H1 (cell line): ENCODE measurements around the gene IL9. TPM values are rescaled to one million over a fixed set of nuclear protein-coding genes. Genes with fewer than 3 reads are reported as not detected.
A peak's percentile ranks its signal among the peaks of the same experiment; 100 is the strongest.

Source experiments
- CTCF ChIA-PET: fragments of 300-600 bp; sonication (Branson Sonifier 250); formaldehyde crosslinking; loops from one replicate; lab custom pipeline; 2021; ENCODE audit not compliant: partially characterized antibody; lab: Charles Lee
- POLR2A ChIA-PET: fragments of 300-600 bp; sonication (Branson Sonifier 250); formaldehyde crosslinking; loops from one replicate; lab custom pipeline; 2021; ENCODE audit warnings: inconsistent platforms; ENCODE audit not compliant: partially characterized antibody; lab: Charles Lee
- DNase-seq, 2 experiments: peaks; one replicate each; pipeline versions ENCODE4 v3.0.0 to v3.0.0-alpha.2; 2010 to 2022; ENCODE audit warnings: low spot score in 2 of 2, low read depth in 1 of 2, mixed read lengths in 1 of 2
- FAIRE-seq: peaks from 2 replicates; lab custom pipeline; 2011; peaks lifted over from hg19 to GRCh38; lab: Jason Lieb, UNC
- H2AFZ ChIP-seq: 2 replicates; pipeline ENCODE4 v1.8.1; 2012; ENCODE audit warnings: low read length, inconsistent platforms
- H2AK5ac ChIP-seq: 2 replicates; pipeline ENCODE4 v1.6.1; 2013; ENCODE audit warnings: low read depth, low read length
- H2BK120ac ChIP-seq: replicated peaks from 2 replicates; pipeline ENCODE3; 2013; ENCODE audit warnings: low read depth, low read length, inconsistent platforms
- H2BK12ac ChIP-seq: 2 replicates; pipeline ENCODE4 v1.6.1; 2013; ENCODE audit warnings: low read depth, low read length
- H2BK15ac ChIP-seq: 2 replicates; pipeline ENCODE4 v1.6.1; 2013; ENCODE audit warnings: low read length
- H2BK20ac ChIP-seq: 2 replicates; pipeline ENCODE4 v1.6.1; 2013; ENCODE audit warnings: low read length
- H2BK5ac ChIP-seq: 2 replicates; pipeline ENCODE4 v1.6.1; 2013; ENCODE audit warnings: low read depth, low read length
- H3K14ac ChIP-seq: 2 replicates; pipeline ENCODE4 v1.6.1; 2013; ENCODE audit warnings: inconsistent platforms; ENCODE audit not compliant: insufficient read length
- H3K18ac ChIP-seq: 2 replicates; pipeline ENCODE4 v1.6.1; 2013; ENCODE audit warnings: low read length; ENCODE audit errors: extremely low read depth
- H3K23ac ChIP-seq: 2 replicates; pipeline ENCODE4 v1.6.1; 2013; ENCODE audit warnings: inconsistent platforms; ENCODE audit not compliant: insufficient read length
- H3K23me2 ChIP-seq: 2 replicates; pipeline ENCODE4 v1.6.1; 2013; ENCODE audit warnings: low read depth, low read length
- H3K27ac ChIP-seq: 2 replicates; pipeline ENCODE4 v1.6.1; 2011; ENCODE audit warnings: low read depth, low read length, inconsistent platforms
- H3K27me3 ChIP-seq, 4 experiments: replicated peaks in 1 of 4; 1 replicate in 1 of 4; 2 replicates in 3 of 4; pipeline versions ENCODE4 v1.6.1 to v1.8.1; 2011 to 2013; ENCODE audit warnings: low read length in 3 of 4, mild to moderate bottlenecking in 3 of 4, inconsistent platforms in 2 of 4, mixed read lengths in 2 of 4, moderate library complexity in 1 of 4; ENCODE audit not compliant: control insufficient read depth in 3 of 4, insufficient read depth in 3 of 4; ENCODE audit errors: extremely low read depth in 1 of 4
- H3K36me3 ChIP-seq, 4 experiments: 2 replicates each; pipeline versions ENCODE4 v1.6.1 to v1.8.1; 2011 to 2013; ENCODE audit warnings: mild to moderate bottlenecking in 4 of 4, low read length in 3 of 4, moderate library complexity in 2 of 4, control low read depth in 1 of 4, inconsistent platforms in 1 of 4; ENCODE audit not compliant: insufficient read depth in 4 of 4, control insufficient read depth in 2 of 4
- H3K4ac ChIP-seq: replicated peaks from 2 replicates; pipeline ENCODE3; 2013; ENCODE audit warnings: low read length, low read depth, mixed read lengths, inconsistent platforms; ENCODE audit not compliant: insufficient read length
- H3K4me1 ChIP-seq, 4 experiments: replicated peaks in 1 of 4; 1 replicate in 1 of 4; 2 replicates in 3 of 4; pipeline versions ENCODE4 v1.6.1 to v1.8.1; 2011 to 2013; ENCODE audit warnings: low read length in 3 of 4, inconsistent platforms in 2 of 4, mixed read lengths in 1 of 4; ENCODE audit not compliant: insufficient read depth in 4 of 4, control insufficient read depth in 3 of 4
- H3K4me2 ChIP-seq, 2 experiments: 2 replicates each; pipeline versions ENCODE4 v1.6.1 to v1.8.1; 2011 to 2013; ENCODE audit warnings: low read depth in 2 of 2, low read length in 2 of 2, control low read depth in 1 of 2, inconsistent platforms in 1 of 2, mild to moderate bottlenecking in 1 of 2; ENCODE audit not compliant: insufficient read depth in 1 of 2
- H3K4me3 ChIP-seq, 4 experiments: fragments of 200-600, 300-600 bp in 1 of 4; sonication (generic), shearing (Covaris generic), sonication (Bioruptor Twin) in 1 of 4; 2 replicates each; pipeline versions ENCODE4 v1.5.1 to v1.8.1; 2011 to 2016; ENCODE audit warnings: low read length in 4 of 4, low read depth in 3 of 4, control low read depth in 2 of 4, inconsistent platforms in 2 of 4, mild to moderate bottlenecking in 2 of 4, mixed read lengths in 1 of 4, moderate library complexity in 1 of 4; ENCODE audit not compliant: insufficient read depth in 2 of 4; ENCODE audit errors: extremely low read depth in 1 of 4
- H3K56ac ChIP-seq: replicated peaks from 2 replicates; pipeline ENCODE3; 2013; ENCODE audit warnings: low read depth, mild to moderate bottlenecking, mixed read lengths, low read length, inconsistent platforms; ENCODE audit not compliant: insufficient read length
- H3K79me1 ChIP-seq: 2 replicates; pipeline ENCODE4 v1.6.1; 2013; ENCODE audit warnings: low read depth, low read length, control low read depth
- H3K79me2 ChIP-seq, 2 experiments: 2 replicates each; pipeline versions ENCODE4 v1.6.1 to v1.8.1; 2012 to 2013; ENCODE audit warnings: low read length in 2 of 2, mild to moderate bottlenecking in 2 of 2, inconsistent platforms in 1 of 2; ENCODE audit not compliant: insufficient read depth in 2 of 2, control insufficient read depth in 1 of 2
- H3K9ac ChIP-seq, 4 experiments: replicated peaks in 1 of 4; 1 replicate in 1 of 4; 2 replicates in 3 of 4; pipeline versions ENCODE4 v1.6.1 to v1.8.1; 2011 to 2013; ENCODE audit warnings: low read depth in 3 of 4, low read length in 3 of 4, control low read depth in 2 of 4, mild to moderate bottlenecking in 2 of 4, moderate library complexity in 2 of 4, inconsistent platforms in 1 of 4; ENCODE audit errors: extremely low read depth in 1 of 4
- H3K9me3 ChIP-seq, 2 experiments: 2 replicates each; pipeline versions ENCODE4 v1.6.1 to v1.8.1; 2012 to 2013; ENCODE audit warnings: mild to moderate bottlenecking in 2 of 2, moderate library complexity in 2 of 2, control low read depth in 1 of 2, inconsistent platforms in 1 of 2, low read depth in 1 of 2, low read length in 1 of 2, mixed read lengths in 1 of 2; ENCODE audit not compliant: insufficient read depth in 2 of 2
- H4K20me1 ChIP-seq, 2 experiments: replicated peaks in 1 of 2; 2 replicates each; pipeline versions ENCODE3 to v1.8.1; 2011 to 2013; ENCODE audit warnings: inconsistent platforms in 2 of 2, low read length in 2 of 2, mild to moderate bottlenecking in 1 of 2; ENCODE audit not compliant: insufficient read depth in 2 of 2, control insufficient read depth in 1 of 2
- H4K5ac ChIP-seq: 2 replicates; pipeline ENCODE4 v1.6.1; 2013; ENCODE audit warnings: low read length, low read depth, mixed read lengths, inconsistent platforms; ENCODE audit not compliant: insufficient read length
- H4K8ac ChIP-seq: 2 replicates; pipeline ENCODE4 v1.8.0; 2013; ENCODE audit warnings: mild to moderate bottlenecking, moderate library complexity, low read length, inconsistent platforms; ENCODE audit not compliant: insufficient read depth; ENCODE audit errors: extremely low read depth
- H4K91ac ChIP-seq: replicated peaks from 2 replicates; pipeline ENCODE3; 2013; ENCODE audit warnings: low read length, mixed read lengths, inconsistent platforms; ENCODE audit not compliant: insufficient read length
- ASH2L ChIP-seq: fragments of 200-600, 300-600 bp; sonication (generic); IDR thresholded peaks from one replicate; pipeline ENCODE4 v1.7.1; 2017; ENCODE audit warnings: low read length
- ATF2 ChIP-seq: IDR thresholded peaks from 2 replicates; pipeline ENCODE4 v1.6.1; 2012; ENCODE audit warnings: low read length, inconsistent platforms
- BRCA1 ChIP-seq: IDR thresholded peaks from 2 replicates; pipeline ENCODE4 v1.6.1; 2012; ENCODE audit warnings: low read depth, low read length, improper control_type of control experiment
- EZH2 ChIP-seq: fragments of 200-600 bp; sonication (generic); IDR thresholded peaks from 2 replicates; pipeline ENCODE4 v1.7.1; 2012; ENCODE audit warnings: low read depth, mild to moderate bottlenecking, moderate library complexity, low read length, inconsistent platforms; ENCODE audit not compliant: severe bottlenecking
- SUZ12 ChIP-seq: fragments of 200-600 bp; sonication (generic); IDR thresholded peaks from 2 replicates; pipeline ENCODE4 v1.6.1; 2012; ENCODE audit warnings: mild to moderate bottlenecking, inconsistent platforms, low read length, moderate library complexity, mixed read lengths
- WGBS, 2 experiments: shearing (Covaris generic) in 1 of 2; methylation state at CpG; one replicate each; pipeline versions ENCODE4 v1.1.6 to v1.1.7; 2013 to 2015; ENCODE audit warnings: low lambda C conversion rate in 2 of 2, mixed read lengths in 2 of 2, inconsistent platforms in 1 of 2, low coverage in 1 of 2, missing lambda C conversion rate in 1 of 2; ENCODE audit not compliant: insufficient replicate concordance in 2 of 2, insufficient coverage in 1 of 2, insufficient read length in 1 of 2; ENCODE audit errors: extremely low coverage in 1 of 2, missing lambda C conversion rate in 1 of 2; 5-methylcytosine and 5-hydroxymethylcytosine counted together
- polyA plus RNA-seq, 7 experiments: library from polyadenylated mRNA; depleted of rRNA in 3 of 7; stranded (reverse) in 5 of 7; unstranded in 2 of 7; fragments of >200 nt in 5 of 7; fragments of 200-250 nt in 2 of 7; gene quantifications; 1 replicate in 5 of 7; 2 replicates in 1 of 7; 4 replicates in 1 of 7; pipeline versions ENCODE4 v1.2.1 to v1.2.3, GENCODE V29; 2011 to 2013; ENCODE audit warnings: missing spikeins in 2 of 7, mixed read lengths in 2 of 7
- total RNA-seq: library from RNA; stranded (reverse); fragmentation: NEBNext Ultra II Directional; extraction: Animal tissue kit (Norgen Biotek cat#: 25700); gene quantifications from 2 replicates; pipeline ENCODE4 v1.2.1, GENCODE V29; 2021
- TF ChIP-seq, protein P1 (sequence below), 3 experiments: IDR thresholded peaks; 1 replicate in 2 of 3; 2 replicates in 1 of 3; pipeline versions ENCODE4 v1.5.1 to v1.6.1; 2011; ENCODE audit warnings: low read length in 3 of 3, mild to moderate bottlenecking in 3 of 3, inconsistent platforms in 2 of 3, low read depth in 1 of 3, moderate library complexity in 1 of 3; ENCODE audit not compliant: insufficient read depth in 1 of 3; ENCODE audit errors: control extremely low read depth in 1 of 3
- TF ChIP-seq, protein P2 (sequence below): IDR thresholded peaks from 2 replicates; pipeline ENCODE4 v1.6.1; 2011; ENCODE audit warnings: low read length, improper control_type of control experiment

The IL9 gene
- total and polyA plus RNA-seq, 2 of the 8 experiments (the other 6 are each of a cell fraction or from before 2014, with no cell fraction given), result not detected

- Histone ChIP-seq H3K23me2 (peaks cover 5% of the 10 kb centered on the region; the same call in 1 of the 2 replicates), H2AK5ac (no peak overlapping the region), H3K56ac (no peak overlapping the region), H3K79me2 (no peaks in the 10 kb centered on the region), H3K27ac (no peak overlapping the region), H2AFZ (0 out of 2 replicates have a peak overlapping the region, but pooled peaks have one; percentile 50), H2BK5ac (no peak overlapping the region), H3K4me2 (peak overlapping the region; percentile 79 to 87), H2BK15ac (no peak overlapping the region), H2BK120ac (no peak overlapping the region), H4K8ac (peak overlapping the region; percentile 38; the same call in 1 of the 2 replicates), H2BK12ac (no peak overlapping the region), H4K20me1 (peaks cover 0 to 3% of the 10 kb centered on the region in 2 experiments), H3K14ac (no peak overlapping the region), H3K9me3 (no peaks in the 10 kb centered on the region), H3K4me1 (no peaks in the 10 kb centered on the region; a peak in 1 of 7 replicates), H3K9ac (no peak overlapping the region; a peak in 1 of 7 replicates), H3K36me3 (no peaks in the 10 kb centered on the region), H3K4ac (no peak overlapping the region), H3K27me3 (peaks cover 10 to 43% (median 29%) of the 10 kb centered on the region in 4 experiments), H4K5ac (no peak overlapping the region), H3K79me1 (no peaks in the 10 kb centered on the region), H3K4me3 (peak overlapping the region; percentile 40 to 70 (median 62)), H2BK20ac (no peak overlapping the region), H3K23ac (no peak overlapping the region), H4K91ac (no peak overlapping the region), H3K18ac (no peak overlapping the region)
- peak in 1 of 2 experiments; percentile 58 for DNase-seq
- no peak for FAIRE-seq
- 8% methylated on average over 18 of the region's 18 CpGs; no CpG with 5 or more reads in 1 of the 2 experiments for WGBS, 2 experiments
- ChIA-PET POLR2A (no interaction called here), CTCF (interaction anchor here (0.8 kb wide), 1 partner anchor 43 kb away, joined by 3 read pairs; no protein-coding TSS in a partner anchor)
- TF ChIP-seq BRCA1, result no peak
- TF ChIP-seq ATF2, result no peak
- TF ChIP-seq SUZ12, result peak; percentile 53; the same call in 1 of the 2 replicates
- TF ChIP-seq, protein P1, sequence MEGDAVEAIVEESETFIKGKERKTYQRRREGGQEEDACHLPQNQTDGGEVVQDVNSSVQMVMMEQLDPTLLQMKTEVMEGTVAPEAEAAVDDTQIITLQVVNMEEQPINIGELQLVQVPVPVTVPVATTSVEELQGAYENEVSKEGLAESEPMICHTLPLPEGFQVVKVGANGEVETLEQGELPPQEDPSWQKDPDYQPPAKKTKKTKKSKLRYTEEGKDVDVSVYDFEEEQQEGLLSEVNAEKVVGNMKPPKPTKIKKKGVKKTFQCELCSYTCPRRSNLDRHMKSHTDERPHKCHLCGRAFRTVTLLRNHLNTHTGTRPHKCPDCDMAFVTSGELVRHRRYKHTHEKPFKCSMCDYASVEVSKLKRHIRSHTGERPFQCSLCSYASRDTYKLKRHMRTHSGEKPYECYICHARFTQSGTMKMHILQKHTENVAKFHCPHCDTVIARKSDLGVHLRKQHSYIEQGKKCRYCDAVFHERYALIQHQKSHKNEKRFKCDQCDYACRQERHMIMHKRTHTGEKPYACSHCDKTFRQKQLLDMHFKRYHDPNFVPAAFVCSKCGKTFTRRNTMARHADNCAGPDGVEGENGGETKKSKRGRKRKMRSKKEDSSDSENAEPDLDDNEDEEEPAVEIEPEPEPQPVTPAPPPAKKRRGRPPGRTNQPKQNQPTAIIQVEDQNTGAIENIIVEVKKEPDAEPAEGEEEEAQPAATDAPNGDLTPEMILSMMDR (IDR thresholded peaks at IDR 0.05; ENCODE audit: control extremely low read depth in 1 of 3, insufficient read depth in 1 of 3, low read depth in 1 of 3, low read length in 3 of 3), result no peak
- TF ChIP-seq, protein P2, sequence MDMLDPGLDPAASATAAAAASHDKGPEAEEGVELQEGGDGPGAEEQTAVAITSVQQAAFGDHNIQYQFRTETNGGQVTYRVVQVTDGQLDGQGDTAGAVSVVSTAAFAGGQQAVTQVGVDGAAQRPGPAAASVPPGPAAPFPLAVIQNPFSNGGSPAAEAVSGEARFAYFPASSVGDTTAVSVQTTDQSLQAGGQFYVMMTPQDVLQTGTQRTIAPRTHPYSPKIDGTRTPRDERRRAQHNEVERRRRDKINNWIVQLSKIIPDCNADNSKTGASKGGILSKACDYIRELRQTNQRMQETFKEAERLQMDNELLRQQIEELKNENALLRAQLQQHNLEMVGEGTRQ, result no peak
- no peak for TF ChIP-seq ASH2L
- TF ChIP-seq EZH2, result peak; percentile 55
Observed at GRCh38 chr5:135930949-135931295, 35.3 kb upstream of the IL9 start.
